Measurements from ENCODE around the gene BTBD1.

BTBD1 gene

GRCh38 chr15:82985688-82986441 lies 81.2 kb downstream of the BTBD1 start, which contains the start of gene RAMAC:
TSS of gene RAMAC (plus strand) at chr15:82986210. CDS start at chr15:82989019, 2,809 bp downstream.
- peak within 1 kb of the TSS; percentile 88 to 93 for H3K4me3 ChIP-seq (ENCODE audit: low read depth in 1 of 2, low read length in 1 of 2)
- H3K4me1 ChIP-seq (ENCODE audit: control insufficient read depth in 1 of 2, insufficient read depth in 1 of 2, low read depth in 1 of 2, low read length in 1 of 2) = peaks cover 15 to 17% of the 10 kb centered on the region in 2 experiments
- peaks cover 29% of the 10 kb centered on the region for H3K36me3 ChIP-seq
- TF ChIP-seq CTCF (IDR thresholded peaks at IDR 0.05) = peak; percentile 21
- H3K27ac ChIP-seq = peak within 1 kb of the TSS; percentile 74
- no peaks in the 10 kb centered on the region for H3K27me3 ChIP-seq
- H3K9me3 ChIP-seq = no peaks in the 10 kb centered on the region

GRCh38 chr15:82980981-82981380 lies 86.1 kb downstream of the BTBD1 start:
- Histone ChIP-seq H3K9me3 (no peaks in the 10 kb centered on the region), H3K27ac (no peak overlapping the region), H3K27me3 (no peaks in the 10 kb centered on the region), H3K4me1 (ENCODE audit: control insufficient read depth in 1 of 2, insufficient read depth in 1 of 2, low read depth in 1 of 2, low read length in 1 of 2) (peaks cover 6 to 8% of the 10 kb centered on the region in 2 experiments), H3K36me3 (no peaks in the 10 kb centered on the region), H3K4me3 (ENCODE audit: low read depth in 1 of 2, low read length in 1 of 2) (no peak overlapping the region)
- TF ChIP-seq CTCF (IDR thresholded peaks at IDR 0.05) = no peak

- TF ChIP-seq CTCF (IDR thresholded peaks at IDR 0.05) = no peak
- H3K27me3 ChIP-seq = no peaks in the 10 kb centered on the region
- no peak overlapping the region for H3K4me3 ChIP-seq (ENCODE audit: low read depth in 1 of 2, low read length in 1 of 2)
- no peaks in the 10 kb centered on the region for H3K9me3 ChIP-seq
- H3K27ac ChIP-seq = no peak overlapping the region
- no peaks in the 10 kb centered on the region for H3K36me3 ChIP-seq
- no peaks in the 10 kb centered on the region for H3K4me1 ChIP-seq (ENCODE audit: control insufficient read depth in 1 of 2, insufficient read depth in 1 of 2, low read depth in 1 of 2, low read length in 1 of 2)
Measured at GRCh38 chr15:82979726-82980125, 87.3 kb downstream of the BTBD1 start.

- no peaks in the 10 kb centered on the region for H3K4me1 ChIP-seq (ENCODE audit: control insufficient read depth in 1 of 2, insufficient read depth in 1 of 2, low read depth in 1 of 2, low read length in 1 of 2)
- H3K27me3 ChIP-seq = no peaks in the 10 kb centered on the region
- H3K4me3 ChIP-seq (ENCODE audit: low read depth in 1 of 2, low read length in 1 of 2) = no peak overlapping the region
- no peaks in the 10 kb centered on the region for H3K9me3 ChIP-seq
- no peak for TF ChIP-seq CTCF (IDR thresholded peaks at IDR 0.05)
- no peaks in the 10 kb centered on the region for H3K36me3 ChIP-seq
- H3K27ac ChIP-seq = no peak overlapping the region
Measured at GRCh38 chr15:82978438-82978837, 88.6 kb downstream of the BTBD1 start.

- H3K27ac ChIP-seq = no peak overlapping the region
- no peaks in the 10 kb centered on the region for H3K36me3 ChIP-seq
- H3K4me1 ChIP-seq (ENCODE audit: control insufficient read depth in 1 of 2, insufficient read depth in 1 of 2, low read depth in 1 of 2, low read length in 1 of 2) = no peaks in the 10 kb centered on the region
- no peak for TF ChIP-seq CTCF (IDR thresholded peaks at IDR 0.05)
- H3K9me3 ChIP-seq = no peaks in the 10 kb centered on the region
- no peaks in the 10 kb centered on the region for H3K27me3 ChIP-seq
- no peak overlapping the region for H3K4me3 ChIP-seq (ENCODE audit: low read depth in 1 of 2, low read length in 1 of 2)
Measured at GRCh38 chr15:82977076-82977475, 90.0 kb downstream of the BTBD1 start.
